WTC11 (cell line): Measurements from ENCODE around the gene POMGNT2. TPM values are rescaled to one million over a fixed set of nuclear protein-coding genes. Genes with fewer than 3 reads are reported as not detected.

Source experiments
- ATAC-seq: fragments of 200-7000 bp; cut with Tn5 transposase; 2 replicates; pipeline ENCODE4 v1.10.0; 2021; ENCODE audit warnings: mild to moderate bottlenecking, moderate library complexity
- CTCF ChIA-PET: fragments of 300-600 bp; sonication (Branson Sonifier 250); formaldehyde crosslinking; loops from one replicate; lab custom pipeline; 2021; ENCODE audit warnings: antibody characterized with exemption; lab: Charles Lee
- POLR2A ChIA-PET: fragments of 350-600 bp; sonication (Branson Sonifier 250); formaldehyde crosslinking; loops from one replicate; lab custom pipeline; 2021; ENCODE audit warnings: antibody characterized with exemption; lab: Charles Lee
- DNase-seq: peaks from one replicate; pipeline ENCODE4 v3.0.0; 2021; ENCODE audit warnings: low spot score
- H3K27ac Mint-ChIP-seq: 2 replicates; pipeline ENCODE4 v1.8.0; 2021; ENCODE audit warnings: mixed read lengths
- H3K27me3 Mint-ChIP-seq: 2 replicates; pipeline ENCODE4 v1.8.0; 2021; ENCODE audit warnings: low read depth, mild to moderate bottlenecking, moderate library complexity, mixed read lengths
- H3K36me3 Mint-ChIP-seq: 2 replicates; pipeline ENCODE4 v1.8.0; 2021; ENCODE audit warnings: mixed read lengths
- H3K4me1 Mint-ChIP-seq: 2 replicates; pipeline ENCODE4 v1.8.0; 2022; ENCODE audit warnings: mixed read lengths
- H3K4me3 Mint-ChIP-seq: 2 replicates; pipeline ENCODE4 v1.8.0; 2021; ENCODE audit warnings: mild to moderate bottlenecking, moderate library complexity, mixed read lengths
- H3K9me3 Mint-ChIP-seq: 2 replicates; pipeline ENCODE4 v1.8.0; 2021; ENCODE audit warnings: mixed read lengths
- FOXJ3 ChIP-seq: sonication (generic); formaldehyde crosslinking; IDR thresholded peaks from 2 replicates; pipeline ENCODE4 v1.9.0; 2021; ENCODE audit warnings: missing genetic modification reagents, mild to moderate bottlenecking, borderline replicate concordance
- FOXK1 ChIP-seq: sonication (generic); formaldehyde crosslinking; IDR thresholded peaks from 2 replicates; pipeline ENCODE4 v1.8.0; 2022; ENCODE audit warnings: mild to moderate bottlenecking, moderate library complexity, missing genetic modification reagents
- GRHL2 ChIP-seq: fragments of 250-450 bp; sonication (Bioruptor Pico); IDR thresholded peaks from 2 replicates; pipeline ENCODE4 v1.8.0; 2022; ENCODE audit warnings: mild to moderate bottlenecking, moderate library complexity; ENCODE audit not compliant: insufficient replicate concordance, severe bottlenecking
- GTF2I ChIP-seq: fragments of 250-450 bp; sonication (Bioruptor Pico); conservative IDR thresholded peaks from 2 replicates; pipeline ENCODE4 v1.4.0; 2021; ENCODE audit warnings: mild to moderate bottlenecking
- HMGA2 ChIP-seq: fragments of 250-450 bp; sonication (Bioruptor Pico); IDR thresholded peaks from 2 replicates; pipeline ENCODE4 v1.4.0; 2021; ENCODE audit warnings: mild to moderate bottlenecking, moderate library complexity
- NR2C2 ChIP-seq: sonication (generic); formaldehyde crosslinking; IDR thresholded peaks from 2 replicates; pipeline ENCODE4 v1.8.0; 2022; ENCODE audit warnings: mild to moderate bottlenecking, missing genetic modification reagents
- TP53 ChIP-seq: sonication (generic); formaldehyde crosslinking; IDR thresholded peaks from 2 replicates; pipeline ENCODE4 v1.8.1; 2023; ENCODE audit warnings: mild to moderate bottlenecking, missing genetic modification reagents
- ZNF121 ChIP-seq: sonication (generic); formaldehyde crosslinking; IDR thresholded peaks from 2 replicates; pipeline ENCODE4 v1.8.0; 2023; ENCODE audit warnings: missing genetic modification reagents
- ZNF138 ChIP-seq: sonication (generic); formaldehyde crosslinking; conservative IDR thresholded peaks from 2 replicates; pipeline ENCODE4 v1.8.1; 2022; ENCODE audit warnings: mild to moderate bottlenecking, moderate library complexity, missing genetic modification reagents
- ZNF219 ChIP-seq: sonication (generic); formaldehyde crosslinking; IDR thresholded peaks from 2 replicates; pipeline ENCODE4 v1.8.0; 2023; ENCODE audit warnings: missing genetic modification reagents, mild to moderate bottlenecking, borderline replicate concordance
- ZNF317 ChIP-seq: sonication (generic); formaldehyde crosslinking; IDR thresholded peaks from 2 replicates; pipeline ENCODE4 v1.8.1; 2023; ENCODE audit warnings: low read depth, mild to moderate bottlenecking, moderate library complexity, missing genetic modification reagents, borderline replicate concordance
- ZNF416 ChIP-seq: fragments of 250-450 bp; sonication (Bioruptor Pico); IDR thresholded peaks from 2 replicates; pipeline ENCODE4 v1.9.0; 2021; ENCODE audit warnings: mild to moderate bottlenecking, inconsistent platforms
- total RNA-seq: library from RNA; stranded (reverse); gene quantifications from 3 replicates; pipeline ENCODE4 v1.2.3, GENCODE V29; 2021
- TF ChIP-seq, protein P1 (sequence below): fragments of 250-450 bp; sonication (Bioruptor Pico); IDR thresholded peaks from 2 replicates; pipeline ENCODE4 v1.9.0; 2021; ENCODE audit warnings: moderate library complexity, mild to moderate bottlenecking, inconsistent platforms, borderline replicate concordance
- TF ChIP-seq, protein P2 (sequence below): fragments of 200-600 bp; IDR thresholded peaks from 2 replicates; pipeline ENCODE4 v1.8.0; 2022; ENCODE audit warnings: antibody characterized with exemption
- TF ChIP-seq, protein P3 (sequence below): sonication (generic); formaldehyde crosslinking; IDR thresholded peaks from 2 replicates; pipeline ENCODE4 v1.8.0; 2023; ENCODE audit warnings: missing genetic modification reagents, mild to moderate bottlenecking, borderline replicate concordance
- TF ChIP-seq, protein P4 (sequence below): sonication (generic); formaldehyde crosslinking; IDR thresholded peaks from 2 replicates; pipeline ENCODE4 v1.8.0; 2022; ENCODE audit warnings: mild to moderate bottlenecking, missing genetic modification reagents

The POMGNT2 gene
- total RNA-seq, 1 experiment from 2014 or later, result 12.5 TPM

DNA sequence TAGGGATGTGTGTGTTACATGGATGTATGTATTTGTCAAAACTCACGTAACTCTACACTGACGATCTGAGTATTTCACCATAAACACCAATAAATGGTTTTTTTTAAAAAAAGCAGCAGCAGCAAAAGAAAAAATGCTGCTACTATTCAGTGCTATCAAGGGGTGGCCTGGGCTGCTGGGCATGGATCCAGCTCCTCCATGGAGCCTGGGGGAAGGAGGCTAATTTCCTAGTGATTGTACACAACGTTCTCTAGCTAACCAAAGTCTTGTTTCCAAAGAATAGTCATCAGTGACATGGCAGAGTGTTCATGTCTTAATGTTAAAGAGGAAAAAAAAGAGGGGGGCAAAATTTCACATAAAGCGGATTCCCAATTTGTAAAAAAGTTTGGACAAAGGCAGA is 29.0 kb downstream of the POMGNT2 start (continued):
- TF ChIP-seq GTF2I (CRISPR knock-in tag) (no peak), ZNF138 (CRISPR knock-in tag) (no peak)

DNA sequence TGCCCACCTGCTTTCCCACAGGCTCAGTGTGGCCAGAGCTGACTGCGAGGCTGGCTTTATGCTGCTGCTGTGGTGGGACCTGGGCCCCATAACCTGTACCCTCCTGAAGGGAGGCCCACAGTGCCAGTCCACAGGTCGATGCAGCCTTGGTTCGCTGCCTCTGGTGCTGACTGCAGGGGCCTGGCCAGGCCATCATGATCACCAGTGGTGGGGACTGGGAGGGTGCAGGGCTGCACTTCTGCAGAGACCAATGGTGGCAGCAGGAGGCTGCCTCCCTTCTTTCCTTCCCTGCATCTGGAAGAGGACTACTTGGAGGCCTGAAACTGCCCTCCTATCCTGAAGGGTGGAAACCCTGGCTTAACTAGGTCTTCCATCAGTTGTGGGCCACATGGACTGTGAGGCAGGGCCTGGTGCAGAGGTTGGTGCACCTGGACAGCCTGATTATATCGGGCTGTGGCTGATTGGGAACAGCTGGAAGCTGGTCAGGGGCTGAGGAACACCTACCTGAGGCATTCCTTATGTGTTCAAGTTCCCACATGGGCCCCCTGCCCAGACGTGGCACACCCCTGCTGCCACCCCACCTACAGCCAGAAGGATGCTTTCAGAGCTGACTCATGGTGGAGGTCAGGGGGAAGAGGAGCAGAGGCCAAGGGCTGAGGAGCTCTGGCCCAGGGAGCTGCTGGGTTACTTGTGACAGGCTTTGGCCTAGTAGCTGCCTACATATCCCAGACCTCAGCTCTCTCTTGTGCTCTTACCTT is 29.8 kb downstream of the POMGNT2 start:
- peaks cover 22% of the 10 kb centered on the region for H3K36me3 Mint-ChIP-seq
- no peaks in the 10 kb centered on the region for H3K4me1 Mint-ChIP-seq
- no peaks in the 10 kb centered on the region; the same call in 1 of the 2 replicates for H3K27me3 Mint-ChIP-seq
- no peak overlapping the region for H3K4me3 Mint-ChIP-seq
- POLR2A ChIA-PET, result no interaction called here
- DNase-seq, result no peak
- H3K27ac Mint-ChIP-seq, result no peak overlapping the region
- TF ChIP-seq ZNF317 (no peak), NR2C2 (CRISPR knock-in tag) (no peak), HMGA2 (CRISPR knock-in tag) (no peak), FOXJ3 (CRISPR knock-in tag) (no peak), FOXK1 (CRISPR knock-in tag) (no peak), GRHL2 (no peak), ZNF219 (CRISPR knock-in tag) (no peak), TP53 (CRISPR knock-in tag) (no peak), ZNF121 (CRISPR knock-in tag) (no peak), ZNF416 (CRISPR knock-in tag) (no peak)
- TF ChIP-seq, protein P1, sequence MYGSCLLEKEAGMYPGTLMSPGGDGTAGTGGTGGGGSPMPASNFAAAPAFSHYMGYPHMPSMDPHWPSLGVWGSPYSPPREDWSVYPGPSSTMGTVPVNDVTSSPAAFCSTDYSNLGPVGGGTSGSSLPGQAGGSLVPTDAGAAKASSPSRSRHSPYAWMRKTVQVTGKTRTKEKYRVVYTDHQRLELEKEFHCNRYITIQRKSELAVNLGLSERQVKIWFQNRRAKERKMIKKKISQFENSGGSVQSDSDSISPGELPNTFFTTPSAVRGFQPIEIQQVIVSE (CRISPR knock-in tag), result no peak
- TF ChIP-seq, protein P2, sequence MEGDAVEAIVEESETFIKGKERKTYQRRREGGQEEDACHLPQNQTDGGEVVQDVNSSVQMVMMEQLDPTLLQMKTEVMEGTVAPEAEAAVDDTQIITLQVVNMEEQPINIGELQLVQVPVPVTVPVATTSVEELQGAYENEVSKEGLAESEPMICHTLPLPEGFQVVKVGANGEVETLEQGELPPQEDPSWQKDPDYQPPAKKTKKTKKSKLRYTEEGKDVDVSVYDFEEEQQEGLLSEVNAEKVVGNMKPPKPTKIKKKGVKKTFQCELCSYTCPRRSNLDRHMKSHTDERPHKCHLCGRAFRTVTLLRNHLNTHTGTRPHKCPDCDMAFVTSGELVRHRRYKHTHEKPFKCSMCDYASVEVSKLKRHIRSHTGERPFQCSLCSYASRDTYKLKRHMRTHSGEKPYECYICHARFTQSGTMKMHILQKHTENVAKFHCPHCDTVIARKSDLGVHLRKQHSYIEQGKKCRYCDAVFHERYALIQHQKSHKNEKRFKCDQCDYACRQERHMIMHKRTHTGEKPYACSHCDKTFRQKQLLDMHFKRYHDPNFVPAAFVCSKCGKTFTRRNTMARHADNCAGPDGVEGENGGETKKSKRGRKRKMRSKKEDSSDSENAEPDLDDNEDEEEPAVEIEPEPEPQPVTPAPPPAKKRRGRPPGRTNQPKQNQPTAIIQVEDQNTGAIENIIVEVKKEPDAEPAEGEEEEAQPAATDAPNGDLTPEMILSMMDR, result no peak
- TF ChIP-seq, protein P3, sequence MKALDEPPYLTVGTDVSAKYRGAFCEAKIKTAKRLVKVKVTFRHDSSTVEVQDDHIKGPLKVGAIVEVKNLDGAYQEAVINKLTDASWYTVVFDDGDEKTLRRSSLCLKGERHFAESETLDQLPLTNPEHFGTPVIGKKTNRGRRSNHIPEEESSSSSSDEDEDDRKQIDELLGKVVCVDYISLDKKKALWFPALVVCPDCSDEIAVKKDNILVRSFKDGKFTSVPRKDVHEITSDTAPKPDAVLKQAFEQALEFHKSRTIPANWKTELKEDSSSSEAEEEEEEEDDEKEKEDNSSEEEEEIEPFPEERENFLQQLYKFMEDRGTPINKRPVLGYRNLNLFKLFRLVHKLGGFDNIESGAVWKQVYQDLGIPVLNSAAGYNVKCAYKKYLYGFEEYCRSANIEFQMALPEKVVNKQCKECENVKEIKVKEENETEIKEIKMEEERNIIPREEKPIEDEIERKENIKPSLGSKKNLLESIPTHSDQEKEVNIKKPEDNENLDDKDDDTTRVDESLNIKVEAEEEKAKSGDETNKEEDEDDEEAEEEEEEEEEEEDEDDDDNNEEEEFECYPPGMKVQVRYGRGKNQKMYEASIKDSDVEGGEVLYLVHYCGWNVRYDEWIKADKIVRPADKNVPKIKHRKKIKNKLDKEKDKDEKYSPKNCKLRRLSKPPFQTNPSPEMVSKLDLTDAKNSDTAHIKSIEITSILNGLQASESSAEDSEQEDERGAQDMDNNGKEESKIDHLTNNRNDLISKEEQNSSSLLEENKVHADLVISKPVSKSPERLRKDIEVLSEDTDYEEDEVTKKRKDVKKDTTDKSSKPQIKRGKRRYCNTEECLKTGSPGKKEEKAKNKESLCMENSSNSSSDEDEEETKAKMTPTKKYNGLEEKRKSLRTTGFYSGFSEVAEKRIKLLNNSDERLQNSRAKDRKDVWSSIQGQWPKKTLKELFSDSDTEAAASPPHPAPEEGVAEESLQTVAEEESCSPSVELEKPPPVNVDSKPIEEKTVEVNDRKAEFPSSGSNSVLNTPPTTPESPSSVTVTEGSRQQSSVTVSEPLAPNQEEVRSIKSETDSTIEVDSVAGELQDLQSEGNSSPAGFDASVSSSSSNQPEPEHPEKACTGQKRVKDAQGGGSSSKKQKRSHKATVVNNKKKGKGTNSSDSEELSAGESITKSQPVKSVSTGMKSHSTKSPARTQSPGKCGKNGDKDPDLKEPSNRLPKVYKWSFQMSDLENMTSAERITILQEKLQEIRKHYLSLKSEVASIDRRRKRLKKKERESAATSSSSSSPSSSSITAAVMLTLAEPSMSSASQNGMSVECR, result no peak
- TF ChIP-seq, protein P4, sequence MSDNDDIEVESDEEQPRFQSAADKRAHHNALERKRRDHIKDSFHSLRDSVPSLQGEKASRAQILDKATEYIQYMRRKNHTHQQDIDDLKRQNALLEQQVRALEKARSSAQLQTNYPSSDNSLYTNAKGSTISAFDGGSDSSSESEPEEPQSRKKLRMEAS, result no peak
- TF ChIP-seq, all 79 proteins: peak for 0
- ATAC-seq, result no peak
- CTCF ChIA-PET, result no interaction called here
- H3K9me3 Mint-ChIP-seq, result peaks cover 8% of the 10 kb centered on the region
